Activated naive CD8-positive, alpha-beta T cell treated with anti-CD3 and anti-CD28 coated beads, Interleukin-2, amount 50 U/mL, for 24 hours (primary cell): ENCODE measurements around the gene ARMS2.

Experiments used
- ATAC-seq: fragments of 150-1000 bp; cut with Tn5 transposase; one replicate; pipeline ENCODE4 v1.10.0; 2021
- DNase-seq: peaks from one replicate; pipeline ENCODE4 v3.0.0; 2021
- H3K27ac Mint-ChIP-seq: one replicate; pipeline ENCODE4 v1.8.0; 2021; ENCODE audit warnings: mild to moderate bottlenecking, mixed read lengths
- H3K27me3 Mint-ChIP-seq: one replicate; pipeline ENCODE4 v1.8.0; 2021; ENCODE audit warnings: mixed read lengths
- H3K36me3 Mint-ChIP-seq: one replicate; pipeline ENCODE4 v1.8.0; 2021; ENCODE audit warnings: low read depth, mixed read lengths
- H3K4me1 Mint-ChIP-seq: one replicate; pipeline ENCODE4 v1.8.0; 2021; ENCODE audit warnings: mixed read lengths
- H3K4me3 Mint-ChIP-seq: one replicate; pipeline ENCODE4 v1.8.0; 2021; ENCODE audit warnings: mild to moderate bottlenecking, moderate library complexity, mixed read lengths
- H3K9me3 Mint-ChIP-seq: one replicate; pipeline ENCODE4 v1.8.0; 2021; ENCODE audit warnings: mixed read lengths

Gene ARMS2

GRCh38 chr10:122454603-122455080, at the start of gene ARMS2:
ARMS2 (plus strand) TSS chr10:122454653; CDS start chr10:122454728, 75 bp downstream.
- H3K4me1 Mint-ChIP-seq: no peaks in the 10 kb centered on the region
- H3K27me3 Mint-ChIP-seq: peaks cover 30% of the 10 kb centered on the region
- H3K4me3 Mint-ChIP-seq: no peak within 1 kb of the TSS
- H3K27ac Mint-ChIP-seq: no peak within 1 kb of the TSS
- H3K36me3 Mint-ChIP-seq: no peaks in the 10 kb centered on the region
- DNase-seq (no peak), ATAC-seq (no peak)
- H3K9me3 Mint-ChIP-seq: no peaks in the 10 kb centered on the region

- Mint-ChIP-seq H3K4me1 (peaks cover 19% of the 10 kb centered on the region), H3K27ac (peak overlapping the region; percentile 5), H3K27me3 (no peaks in the 10 kb centered on the region), H3K9me3 (no peaks in the 10 kb centered on the region), H3K36me3 (peaks cover 19% of the 10 kb centered on the region), H3K4me3 (peak overlapping the region; percentile 7)
- DNase-seq (no peak), ATAC-seq (peak; percentile 40)
Observed at GRCh38 chr10:122407375-122408125, 46.9 kb upstream of the ARMS2 start.

GRCh38 chr10:122413327-122413726, 41.1 kb upstream of the ARMS2 start:
- no peak overlapping the region for H3K27ac Mint-ChIP-seq

GRCh38 chr10:122417667-122418066, 36.8 kb upstream of the ARMS2 start:
- peak overlapping the region; percentile 70 for H3K27ac Mint-ChIP-seq
- peaks cover 49% of the 10 kb centered on the region for H3K36me3 Mint-ChIP-seq
- peaks cover 78% of the 10 kb centered on the region for H3K4me1 Mint-ChIP-seq
- no peaks in the 10 kb centered on the region for H3K27me3 Mint-ChIP-seq
- peaks cover 8% of the 10 kb centered on the region for H3K9me3 Mint-ChIP-seq
- no peak overlapping the region for H3K4me3 Mint-ChIP-seq
- DNase-seq: no peak
- no peak for ATAC-seq

More at GRCh38 chr10:122413327-122413726, 41.1 kb upstream of the ARMS2 start:
- ATAC-seq: no peak
- Mint-ChIP-seq H3K9me3 (peaks cover 4% of the 10 kb centered on the region), H3K27me3 (no peaks in the 10 kb centered on the region), H3K4me1 (peaks cover 39% of the 10 kb centered on the region), H3K4me3 (no peak overlapping the region), H3K36me3 (peaks cover 42% of the 10 kb centered on the region)
- DNase-seq: no peak

GRCh38 chr10:122419016-122419415, 35.4 kb upstream of the ARMS2 start:
- Mint-ChIP-seq H3K4me1 (peaks cover 86% of the 10 kb centered on the region), H3K9me3 (peaks cover 8% of the 10 kb centered on the region), H3K36me3 (peaks cover 47% of the 10 kb centered on the region), H3K27ac (no peak overlapping the region), H3K4me3 (no peak overlapping the region), H3K27me3 (no peaks in the 10 kb centered on the region)
- ATAC-seq (no peak), DNase-seq (no peak)

GRCh38 chr10:122419876-122420623, 34.4 kb upstream of the ARMS2 start:
- H3K4me1 Mint-ChIP-seq: peaks cover 88% of the 10 kb centered on the region
- DNase-seq (no peak), ATAC-seq (no peak)
- peaks cover 8% of the 10 kb centered on the region for H3K9me3 Mint-ChIP-seq
- H3K27ac Mint-ChIP-seq: no peak overlapping the region
- no peak overlapping the region for H3K4me3 Mint-ChIP-seq
- H3K36me3 Mint-ChIP-seq: peaks cover 42% of the 10 kb centered on the region
- H3K27me3 Mint-ChIP-seq: no peaks in the 10 kb centered on the region

- Mint-ChIP-seq H3K27me3 (no peaks in the 10 kb centered on the region), H3K4me1 (peaks cover 83% of the 10 kb centered on the region)
- DNase-seq: no peak
Observed at GRCh38 chr10:122420624-122421007, 33.8 kb upstream of the ARMS2 start.

GRCh38 chr10:122421054-122421625, 33.3 kb upstream of the ARMS2 start:
- Mint-ChIP-seq H3K9me3 (peaks cover 8% of the 10 kb centered on the region), H3K36me3 (peaks cover 36% of the 10 kb centered on the region), H3K4me3 (no peak overlapping the region), H3K4me1 (peaks cover 80% of the 10 kb centered on the region), H3K27me3 (no peaks in the 10 kb centered on the region), H3K27ac (peak overlapping the region; percentile 21)
- ATAC-seq (no peak), DNase-seq (no peak)

More at GRCh38 chr10:122420624-122421007, 33.8 kb upstream of the ARMS2 start:
- Mint-ChIP-seq H3K36me3 (peaks cover 38% of the 10 kb centered on the region), H3K27ac (no peak overlapping the region), H3K9me3 (peaks cover 8% of the 10 kb centered on the region), H3K4me3 (no peak overlapping the region)
- no peak for ATAC-seq

GRCh38 chr10:122421742-122422141, 32.7 kb upstream of the ARMS2 start:
- Mint-ChIP-seq H3K9me3 (peaks cover 8% of the 10 kb centered on the region), H3K4me1 (peaks cover 76% of the 10 kb centered on the region), H3K4me3 (no peak overlapping the region), H3K27me3 (no peaks in the 10 kb centered on the region), H3K27ac (peak overlapping the region; percentile 55), H3K36me3 (peaks cover 32% of the 10 kb centered on the region)
- DNase-seq (no peak), ATAC-seq (no peak)

- Mint-ChIP-seq H3K27me3 (no peaks in the 10 kb centered on the region), H3K27ac (no peak overlapping the region), H3K36me3 (peaks cover 29% of the 10 kb centered on the region), H3K9me3 (peaks cover 4% of the 10 kb centered on the region), H3K4me1 (peaks cover 75% of the 10 kb centered on the region), H3K4me3 (no peak overlapping the region)
- DNase-seq: no peak
- peak; percentile 69 for ATAC-seq
Observed at GRCh38 chr10:122422266-122422989, 32.0 kb upstream of the ARMS2 start.

- DNase-seq: no peak
- ATAC-seq: no peak
- H3K9me3 Mint-ChIP-seq: no peaks in the 10 kb centered on the region
- peaks cover 61% of the 10 kb centered on the region for H3K4me1 Mint-ChIP-seq
- peaks cover 16% of the 10 kb centered on the region for H3K36me3 Mint-ChIP-seq
- no peak overlapping the region for H3K27ac Mint-ChIP-seq
- no peaks in the 10 kb centered on the region for H3K27me3 Mint-ChIP-seq
- no peak overlapping the region for H3K4me3 Mint-ChIP-seq
Observed at GRCh38 chr10:122424059-122424458, 30.4 kb upstream of the ARMS2 start.

- ATAC-seq (no peak), DNase-seq (no peak)
- no peak overlapping the region for H3K4me3 Mint-ChIP-seq
- H3K9me3 Mint-ChIP-seq: no peaks in the 10 kb centered on the region
- H3K27ac Mint-ChIP-seq: no peak overlapping the region
- no peaks in the 10 kb centered on the region for H3K27me3 Mint-ChIP-seq
- H3K36me3 Mint-ChIP-seq: peaks cover 7% of the 10 kb centered on the region
- H3K4me1 Mint-ChIP-seq: peaks cover 36% of the 10 kb centered on the region
Observed at GRCh38 chr10:122426829-122427228, 27.6 kb upstream of the ARMS2 start.

GRCh38 chr10:122427280-122427679, 27.2 kb upstream of the ARMS2 start:
- ATAC-seq: no peak
- Mint-ChIP-seq H3K27ac (no peak overlapping the region), H3K4me1 (peaks cover 31% of the 10 kb centered on the region)

GRCh38 chr10:122435212-122435827, 19.1 kb upstream of the ARMS2 start:
- H3K27me3 Mint-ChIP-seq: no peaks in the 10 kb centered on the region
- DNase-seq: no peak

More at GRCh38 chr10:122427280-122427679, 27.2 kb upstream of the ARMS2 start:
- Mint-ChIP-seq H3K27me3 (no peaks in the 10 kb centered on the region), H3K9me3 (no peaks in the 10 kb centered on the region), H3K4me3 (no peak overlapping the region), H3K36me3 (peaks cover 6% of the 10 kb centered on the region)
- DNase-seq: no peak

More at GRCh38 chr10:122435212-122435827, 19.1 kb upstream of the ARMS2 start:
- no peak overlapping the region for H3K4me3 Mint-ChIP-seq
- H3K27ac Mint-ChIP-seq: no peak overlapping the region
- no peak for ATAC-seq
- H3K9me3 Mint-ChIP-seq: peaks cover 2% of the 10 kb centered on the region
- no peaks in the 10 kb centered on the region for H3K36me3 Mint-ChIP-seq
- no peaks in the 10 kb centered on the region for H3K4me1 Mint-ChIP-seq
